GM19463 (cell line): ENCODE data around the gene KBTBD12.
"Not testable (repeated sequence)": the region's sequence is repeated elsewhere in the genome, so short reads cannot be mapped to it uniquely, and the experiment has no call there.

ENCODE experiments used
- ATAC-seq: cut with Tn5 transposase; IDR thresholded peaks from one replicate; pipeline ENCODE4 v1.9.1; 2021; ENCODE audit warnings: mild to moderate bottlenecking, moderate library complexity; ENCODE audit not compliant: unreplicated experiment

KBTBD12 gene

DNA sequence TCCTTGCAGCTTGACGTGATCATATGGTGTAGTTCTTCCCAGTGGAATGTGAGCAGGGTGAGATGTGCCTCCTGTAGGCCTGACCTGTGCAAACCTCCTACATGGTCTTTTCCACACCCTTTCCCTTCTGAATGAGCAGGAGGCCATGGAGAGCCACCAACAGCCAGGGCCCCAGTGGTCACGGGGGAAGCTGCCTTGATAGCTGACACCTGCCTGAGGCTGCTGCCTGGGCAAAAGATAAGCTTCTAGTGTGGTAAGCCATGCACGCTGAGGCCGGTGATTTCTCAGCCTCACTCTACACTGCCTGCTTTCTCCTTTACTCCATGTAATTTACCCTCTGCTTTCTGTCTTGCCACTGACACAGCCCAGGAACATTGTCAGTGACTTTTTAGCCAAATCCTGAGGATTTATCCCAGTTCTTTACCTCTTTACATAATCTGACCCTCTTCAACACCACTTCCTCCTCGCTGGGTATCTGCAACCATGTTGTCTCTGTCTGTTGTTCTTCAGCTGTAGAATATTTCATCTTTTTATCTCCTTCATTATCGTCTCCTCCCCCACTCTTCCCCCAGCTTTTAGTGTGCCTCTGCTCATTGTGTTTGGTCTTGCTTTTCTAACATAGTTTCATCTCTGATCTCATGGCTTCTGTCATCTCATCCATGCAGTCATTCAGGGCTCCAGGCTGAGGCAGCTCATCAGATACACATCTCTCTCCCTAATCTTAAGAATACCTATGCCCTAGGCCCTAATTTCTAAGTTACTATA lies 11.2 kb upstream of the KBTBD12 start:
- no peak for ATAC-seq

DNA sequence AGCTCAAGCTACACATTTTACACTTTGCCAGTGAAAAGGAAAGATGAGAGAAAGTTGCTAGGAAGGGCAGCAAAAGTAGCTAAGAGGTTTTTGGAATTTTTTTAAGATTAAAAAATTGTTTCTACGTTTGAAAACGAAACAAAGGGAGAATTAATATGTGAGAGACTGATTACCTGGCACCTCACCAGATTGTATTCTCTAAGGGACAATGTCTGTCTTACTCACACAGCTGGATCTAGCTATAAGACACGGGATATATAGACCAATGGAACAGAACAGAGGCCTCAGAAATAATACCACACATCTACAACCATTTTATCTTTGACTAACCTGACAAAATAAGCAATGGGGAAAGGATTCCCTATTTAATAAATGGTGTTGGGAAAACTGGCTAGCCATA lies 9.5 kb upstream of the KBTBD12 start:
- ATAC-seq: no peak

DNA sequence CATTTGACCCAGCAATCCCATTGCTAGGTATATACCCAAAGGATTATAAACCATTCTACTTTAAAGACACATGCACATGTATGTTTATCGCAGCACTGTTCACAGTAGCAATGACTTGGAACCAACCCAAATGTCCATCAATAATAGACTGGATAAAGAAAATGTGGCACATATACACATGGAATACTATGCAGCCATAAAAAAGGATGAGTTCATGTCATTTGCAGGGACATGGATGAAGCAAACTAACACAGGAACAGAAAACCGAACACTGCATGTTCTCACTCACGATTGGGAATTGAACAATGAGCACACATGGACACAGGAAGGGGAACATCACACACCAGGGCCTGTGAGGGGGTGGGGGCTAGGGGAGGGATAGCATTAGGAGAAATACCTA lies 8.4 kb upstream of the KBTBD12 start:
- not testable (repeated sequence) for ATAC-seq

DNA sequence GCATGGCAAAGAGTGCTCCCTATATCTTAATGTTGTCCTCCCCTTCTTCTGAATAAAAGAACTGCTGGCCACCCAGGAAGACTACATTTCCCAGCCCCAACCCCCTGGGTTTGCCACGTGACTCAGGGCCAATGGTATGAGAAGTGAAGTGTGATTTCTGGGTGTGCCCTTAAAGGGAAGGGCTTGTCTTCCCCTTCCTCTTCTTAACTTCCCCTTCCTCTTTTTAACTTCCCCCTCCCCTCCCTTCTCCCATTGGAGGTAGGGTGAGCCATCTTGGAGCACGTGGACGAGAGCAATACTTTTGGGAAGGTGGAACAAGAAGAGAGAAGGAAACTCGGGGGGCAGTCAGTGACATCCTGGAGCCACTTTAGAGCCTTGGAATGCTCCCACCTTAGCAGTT lies 6.8 kb upstream of the KBTBD12 start:
- ATAC-seq: no peak

DNA sequence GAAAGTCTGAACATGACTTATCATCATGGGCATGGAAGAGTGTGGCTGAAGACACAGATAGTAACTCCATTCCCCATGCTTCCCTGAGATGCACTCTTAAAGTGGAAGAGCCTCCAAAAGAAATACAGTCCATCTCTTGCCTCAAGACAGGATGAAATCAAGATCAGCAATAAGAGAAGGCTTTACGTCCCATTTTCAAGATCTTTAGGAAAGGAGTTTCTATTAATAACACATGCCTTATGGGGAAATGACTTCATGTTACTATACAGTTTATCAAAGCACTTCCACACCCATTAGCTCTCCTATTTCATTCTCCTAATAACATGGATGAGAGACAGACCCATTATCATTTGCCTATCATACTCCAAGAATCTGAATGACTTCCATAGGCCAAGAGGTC lies 6.1 kb upstream of the KBTBD12 start:
- no peak for ATAC-seq

DNA sequence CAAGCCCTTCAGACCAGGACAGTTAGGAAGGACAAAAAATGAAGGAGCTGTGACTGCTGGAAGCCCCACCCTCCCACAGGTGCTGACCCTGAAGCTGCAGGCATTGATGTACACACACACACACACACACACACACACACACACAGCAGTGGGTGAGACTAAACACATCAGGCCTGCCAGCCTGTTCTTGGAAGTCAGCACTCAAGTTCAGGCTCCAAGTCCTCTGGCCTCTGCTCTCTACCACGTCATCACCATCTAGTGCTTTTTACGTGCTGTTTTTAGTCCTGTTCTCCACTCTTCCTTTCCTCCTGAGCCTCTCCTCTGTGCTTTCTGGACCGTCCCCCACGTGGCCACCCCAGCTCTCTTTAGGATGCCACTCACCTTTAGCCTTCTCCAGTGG lies 5.4 kb upstream of the KBTBD12 start:
- ATAC-seq: no peak

DNA sequence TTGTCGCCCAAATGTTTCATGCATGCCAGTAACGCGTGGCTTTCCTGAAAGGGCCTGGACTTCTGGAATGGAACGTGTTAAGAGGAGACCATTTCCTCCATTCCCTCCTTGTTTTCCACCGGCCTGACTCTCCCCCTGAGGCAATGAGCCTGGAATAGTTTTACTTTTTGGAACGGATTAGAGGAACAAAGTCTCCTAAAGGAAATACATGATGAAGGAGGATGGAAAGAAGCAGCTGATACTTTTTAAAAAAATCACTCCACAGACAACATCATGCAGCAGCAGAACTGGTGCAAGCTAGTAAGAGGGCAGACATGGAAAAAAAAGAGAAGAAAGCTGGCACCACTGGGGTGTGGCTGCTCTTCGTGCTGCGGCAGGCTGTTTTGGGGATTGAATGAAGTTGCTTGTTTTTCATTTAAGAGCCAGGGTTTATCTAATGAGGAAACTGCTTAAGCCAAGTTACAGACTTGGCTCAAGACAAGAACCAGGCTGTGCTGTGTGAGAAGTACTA lies 3.6 kb upstream of the KBTBD12 start:
- no peak for ATAC-seq

DNA sequence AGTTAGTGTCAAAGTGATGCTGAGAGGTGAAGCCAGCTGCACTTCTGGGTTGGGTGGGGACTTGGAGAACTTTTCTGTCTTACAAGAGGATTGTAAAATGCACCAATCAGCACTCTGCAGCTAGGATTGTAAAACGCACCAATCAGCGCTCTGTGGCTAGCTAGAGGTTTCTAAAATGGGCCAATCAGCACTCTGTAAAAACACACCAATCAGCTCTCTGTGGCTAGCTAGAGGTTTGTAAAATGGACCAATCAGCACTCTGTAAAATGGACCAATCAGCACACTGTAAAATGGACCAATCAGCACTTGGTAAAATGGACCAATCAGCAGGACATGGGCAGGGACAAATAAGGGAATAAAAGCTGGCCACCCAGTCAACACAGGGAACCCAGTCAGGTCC lies 1.2 kb upstream of the KBTBD12 start:
- not testable (repeated sequence) for ATAC-seq

DNA sequence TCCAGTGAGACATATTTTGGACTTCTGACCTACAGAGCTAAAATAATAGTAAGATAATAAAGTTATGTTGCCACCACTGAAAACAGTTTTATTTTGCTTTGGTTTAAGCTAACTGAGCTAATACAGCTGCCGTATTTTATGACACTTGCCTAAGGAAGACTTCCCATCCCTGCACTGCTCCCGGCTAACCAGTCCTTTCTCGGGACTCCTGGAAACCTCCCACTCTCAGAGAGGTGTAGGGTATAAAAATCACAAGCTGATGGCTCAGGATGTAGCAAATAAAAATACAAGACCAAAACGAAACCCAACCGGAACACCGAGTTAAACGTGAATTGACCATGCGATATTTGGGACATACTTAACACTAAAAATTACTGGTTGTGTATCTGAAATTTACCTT lies 448 bp upstream of the KBTBD12 start:
- no peak for ATAC-seq

DNA sequence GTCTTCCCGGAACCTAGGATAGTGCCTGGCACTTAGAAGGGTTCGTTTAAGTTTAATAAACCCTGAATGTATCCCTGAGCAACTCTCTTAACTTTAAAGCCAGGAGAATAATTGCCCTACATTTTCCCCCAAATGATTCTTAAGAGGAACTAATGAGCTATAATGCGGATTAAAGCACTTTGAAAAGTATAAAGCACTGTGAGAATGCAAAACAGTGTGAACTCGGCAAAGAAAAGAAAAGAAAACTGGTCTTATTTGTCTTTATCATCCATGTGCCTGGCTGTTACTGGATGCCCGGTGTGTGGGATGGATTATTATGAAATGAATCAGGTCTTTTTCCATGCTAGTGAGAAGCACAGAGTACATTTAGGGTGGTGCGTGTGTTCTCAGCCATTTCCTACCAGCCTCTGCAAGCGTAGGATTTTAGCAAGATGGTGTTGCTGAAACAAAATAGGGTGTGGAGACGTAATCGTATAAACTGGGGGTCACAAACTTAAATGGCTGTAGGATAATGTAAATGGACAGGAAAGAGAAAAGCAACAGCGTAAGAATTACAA lies 983 bp downstream of the KBTBD12 start:
- no peak for ATAC-seq

DNA sequence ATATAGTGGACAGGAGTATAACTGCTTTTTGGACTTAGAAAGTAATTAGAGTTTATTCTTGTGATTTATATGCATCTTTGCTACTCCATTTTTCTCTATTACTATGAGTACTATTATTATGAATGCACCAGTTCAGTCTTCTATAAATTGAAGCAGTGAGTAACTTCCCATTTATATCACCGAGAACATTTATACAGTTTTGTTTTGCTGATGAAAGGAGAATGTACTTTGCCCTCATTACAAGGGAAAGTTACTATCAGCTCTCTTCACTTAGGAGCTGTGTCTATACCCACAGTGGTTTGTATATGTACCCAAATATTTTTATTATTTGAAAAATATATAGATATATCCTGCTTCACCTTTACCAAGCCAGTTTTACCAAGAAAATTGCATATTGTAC lies 5.7 kb downstream of the KBTBD12 start:
- ATAC-seq: no peak

DNA sequence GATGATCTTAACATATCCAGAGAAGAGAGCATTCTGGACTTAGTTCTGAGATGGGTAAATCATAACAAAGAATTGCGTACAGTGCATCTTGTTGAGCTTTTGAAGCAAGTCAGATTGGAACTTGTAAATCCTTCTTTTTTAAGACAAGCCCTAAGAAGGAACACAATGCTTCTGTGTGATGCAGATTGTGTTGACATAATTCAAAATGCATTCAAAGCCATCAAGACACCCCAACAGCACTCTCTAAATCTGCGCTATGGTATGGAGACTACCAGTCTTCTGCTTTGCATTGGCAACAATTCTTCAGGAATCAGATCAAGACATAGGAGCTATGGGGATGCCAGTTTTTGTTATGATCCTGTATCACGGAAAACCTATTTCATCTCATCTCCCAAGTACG lies 8.6 kb downstream of the KBTBD12 start:
- no peak for ATAC-seq

DNA sequence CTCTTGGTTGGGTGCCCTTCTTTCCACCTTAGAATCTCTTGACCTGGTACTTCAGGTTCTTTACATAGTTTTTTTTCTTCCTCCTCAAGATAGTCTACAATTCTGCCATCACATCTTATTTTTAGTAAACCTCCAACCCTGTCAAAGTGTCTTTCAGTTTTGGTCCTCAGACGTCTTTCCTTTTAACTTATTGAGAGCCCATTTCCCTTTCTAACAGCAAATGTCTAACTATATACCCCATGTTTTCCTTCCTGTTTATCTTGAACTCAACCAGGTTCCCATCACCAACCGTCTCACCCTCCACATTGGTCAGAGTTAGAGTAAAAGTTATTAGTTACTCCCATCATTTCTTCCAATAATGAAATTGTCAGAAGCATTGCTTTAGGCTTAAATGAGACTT lies 10.4 kb downstream of the KBTBD12 start:
- no peak for ATAC-seq

DNA sequence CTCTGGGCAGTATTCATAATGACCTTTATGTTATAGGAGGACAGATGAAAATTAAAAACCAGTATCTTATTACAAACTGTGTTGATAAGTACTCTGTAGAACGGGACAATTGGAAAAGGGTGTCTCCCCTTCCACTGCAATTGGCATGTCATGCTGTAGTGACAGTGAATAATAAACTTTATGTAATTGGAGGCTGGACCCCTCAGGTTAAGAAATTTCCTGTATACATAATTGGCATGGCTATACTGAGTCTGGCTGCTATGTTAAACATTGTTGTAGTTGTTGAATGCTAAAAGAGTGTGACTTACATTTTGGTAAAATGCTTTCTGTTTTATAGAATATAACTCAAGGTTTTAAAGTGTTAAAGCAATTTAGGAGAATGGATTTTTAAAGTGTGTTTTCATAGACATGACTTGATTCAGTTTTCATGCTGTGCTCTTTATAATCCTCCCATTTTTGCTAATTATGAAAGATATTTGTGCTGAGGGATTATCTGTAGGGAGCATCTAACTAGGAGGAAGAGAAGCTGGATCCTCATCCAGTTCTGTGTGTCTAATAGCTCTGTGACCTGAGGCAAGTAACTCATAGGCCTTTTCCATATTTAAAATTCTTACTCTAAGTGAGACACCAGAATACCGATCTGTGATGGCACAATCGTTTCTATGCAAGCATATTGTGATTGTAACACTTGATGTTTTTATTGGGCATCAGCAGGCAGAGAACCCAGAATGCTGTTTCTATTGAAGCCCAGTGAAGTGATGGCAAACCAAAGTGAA lies 13.0 kb downstream of the KBTBD12 start:
- ATAC-seq: no peak

DNA sequence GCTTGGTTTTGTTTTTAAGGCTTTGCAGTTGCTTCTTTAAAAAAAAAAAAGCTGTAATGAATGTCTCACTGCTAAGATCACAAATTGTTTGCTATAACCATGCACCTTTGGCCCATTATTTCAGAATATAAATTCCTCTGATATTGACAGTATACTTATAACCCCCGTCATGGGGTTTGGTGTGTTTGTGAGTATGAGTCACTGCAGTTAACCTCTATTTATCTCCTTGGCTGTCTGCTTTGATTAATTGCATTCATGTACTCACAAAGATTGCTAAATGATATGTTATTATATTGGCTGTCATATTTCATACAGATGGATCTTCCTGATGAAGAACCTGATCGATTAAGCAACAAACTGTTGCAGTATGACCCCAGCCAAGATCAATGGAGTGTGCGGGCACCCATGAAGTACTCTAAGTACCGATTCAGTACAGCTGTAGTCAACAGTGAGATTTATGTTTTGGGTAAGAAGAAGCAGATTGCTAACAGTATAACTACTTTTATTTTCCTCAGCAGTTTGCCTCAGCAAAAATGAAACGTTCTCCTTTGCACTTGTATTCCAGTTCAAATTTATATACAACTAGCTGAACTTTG lies 14.9 kb downstream of the KBTBD12 start:
- no peak for ATAC-seq

DNA sequence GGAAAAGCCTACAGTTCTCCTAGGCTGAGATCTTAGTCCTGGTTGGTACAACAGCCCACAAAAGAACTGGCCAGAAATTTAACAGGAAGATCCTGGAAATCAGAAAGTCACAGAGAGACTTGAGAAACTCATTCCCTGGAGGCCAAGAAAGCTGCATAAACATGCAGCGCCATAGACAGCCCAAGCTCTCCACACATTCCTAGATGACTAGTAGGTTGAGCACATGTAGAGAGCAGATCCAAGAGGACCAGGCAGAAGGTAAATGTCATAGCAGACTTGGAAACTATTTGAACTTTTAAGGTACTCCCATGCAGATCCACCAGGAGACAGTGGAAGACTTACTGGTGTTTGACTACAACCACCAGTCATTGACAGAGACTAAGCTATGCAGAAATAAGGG lies 18.4 kb downstream of the KBTBD12 start:
- ATAC-seq: no peak

DNA sequence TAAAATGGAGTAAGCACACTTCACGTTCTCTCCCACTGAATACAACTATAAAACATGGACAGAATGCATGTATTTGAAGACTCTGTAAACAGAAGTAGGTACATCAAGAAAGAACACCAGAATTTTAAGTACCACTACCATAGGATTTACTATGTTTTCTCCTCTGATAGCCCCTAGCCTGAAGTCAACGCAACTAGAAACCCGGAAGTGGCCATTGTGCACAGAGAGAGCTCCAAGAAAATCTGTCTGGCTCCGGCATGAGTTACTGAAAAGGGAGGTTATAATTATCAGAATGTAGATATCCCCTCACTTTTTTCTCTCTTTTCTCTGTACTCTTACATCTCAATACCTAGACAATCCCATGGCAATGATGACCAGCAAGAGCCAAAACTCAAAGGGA lies 23.8 kb downstream of the KBTBD12 start:
- ATAC-seq: no peak

DNA sequence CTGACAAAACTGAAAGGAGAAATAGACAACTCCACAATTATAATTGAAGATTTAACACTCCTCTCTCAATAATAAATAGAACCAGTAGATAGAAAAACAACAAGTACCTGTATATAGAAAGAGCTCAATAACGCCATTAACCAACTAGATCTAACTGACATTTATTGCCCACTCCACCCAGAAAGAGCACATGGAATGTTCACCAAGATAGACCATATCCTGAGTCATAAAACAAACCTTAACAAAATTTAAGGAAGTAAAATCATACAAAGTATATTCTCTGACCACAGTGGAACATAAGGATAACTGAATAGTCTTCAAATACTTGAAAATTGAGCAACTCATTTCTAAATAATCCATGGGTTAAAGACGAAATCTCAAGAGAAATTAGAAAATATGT lies 25.1 kb downstream of the KBTBD12 start:
- no peak for ATAC-seq

DNA sequence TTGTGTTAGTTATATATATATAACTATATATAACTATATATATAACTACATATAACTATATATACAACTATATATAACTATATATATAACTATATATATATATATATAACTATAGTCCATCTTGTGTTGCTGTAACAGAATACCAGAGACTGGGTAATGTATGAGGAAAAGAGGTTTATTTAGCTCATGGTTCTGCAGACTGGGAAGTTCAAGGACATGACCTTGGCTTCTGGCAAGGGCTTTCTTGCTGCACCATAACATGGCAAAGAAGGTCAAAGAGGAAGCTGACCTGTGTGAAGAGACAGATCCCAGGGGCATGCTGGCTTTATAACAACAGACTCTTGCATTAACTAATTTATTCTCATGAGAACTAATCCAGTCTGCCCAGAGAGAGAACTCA lies 27.6 kb downstream of the KBTBD12 start:
- no peak for ATAC-seq

DNA sequence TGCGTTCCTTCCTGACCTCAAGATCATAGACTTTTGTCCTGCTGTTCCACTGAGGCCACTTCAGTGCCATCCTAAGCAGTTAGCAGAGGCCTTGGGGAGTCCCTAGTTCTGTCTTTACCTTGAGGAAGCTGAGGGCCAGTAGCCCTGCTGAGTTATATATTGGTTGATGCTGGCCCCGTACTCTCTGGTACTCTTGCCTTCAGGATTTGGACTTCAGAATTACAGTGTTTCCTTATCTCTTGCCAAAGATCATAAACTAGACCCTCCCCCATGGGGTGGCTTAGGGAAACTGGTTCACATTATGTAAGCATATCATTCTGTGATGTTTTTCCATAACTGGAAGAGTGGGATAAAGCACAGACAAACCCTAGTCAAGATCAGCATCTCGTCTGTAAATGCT lies 33.2 kb downstream of the KBTBD12 start:
- no peak for ATAC-seq

DNA sequence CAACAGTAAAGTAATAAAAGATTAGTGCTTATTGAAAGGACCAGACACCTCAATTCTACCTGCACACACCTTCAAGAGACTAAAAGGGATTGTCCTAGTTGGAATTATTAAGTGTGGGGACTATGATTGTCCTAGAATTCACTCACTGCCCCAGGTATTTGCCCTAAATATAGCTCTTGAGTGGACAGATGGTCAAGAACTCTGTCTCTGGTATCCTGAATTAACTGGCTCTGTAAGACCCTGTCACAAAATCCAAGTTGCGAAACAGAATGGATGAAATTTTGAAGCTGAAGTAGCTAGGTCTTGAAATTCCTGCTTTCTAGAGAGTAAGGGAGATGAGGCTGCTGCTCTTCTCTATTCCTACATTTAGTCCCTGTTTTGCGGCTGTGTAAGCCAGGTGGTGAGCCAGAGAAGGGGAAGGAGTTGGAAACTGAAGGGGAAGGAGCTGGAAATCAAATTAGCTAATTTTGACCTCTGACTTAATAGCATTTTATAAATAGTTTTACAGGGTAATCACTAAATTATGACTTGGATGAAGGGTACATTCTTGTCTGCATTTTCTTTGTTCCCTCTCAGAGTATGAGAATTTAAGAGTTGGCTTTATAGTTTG lies 34.5 kb downstream of the KBTBD12 start:
- ATAC-seq: no peak
